Skeletal muscle satellite cell (primary cell): ENCODE data around the gene RER1.

Experiments used
- H3K27me3 ChIP-seq: 2 replicates; pipeline ENCODE4 v1.7.0; 2013; ENCODE audit warnings: low read length; ENCODE audit not compliant: control insufficient read depth, insufficient read depth
- H3K36me3 ChIP-seq: 2 replicates; pipeline ENCODE4 v1.7.0; 2013; ENCODE audit warnings: mild to moderate bottlenecking, control low read depth, low read length; ENCODE audit not compliant: insufficient read depth
- H3K4me1 ChIP-seq: 2 replicates; pipeline ENCODE4 v1.7.0; 2013; ENCODE audit warnings: low read length; ENCODE audit not compliant: control insufficient read depth, insufficient read depth
- H3K4me2 ChIP-seq: 2 replicates; pipeline ENCODE4 v1.7.0; 2013; ENCODE audit warnings: mild to moderate bottlenecking, low read length
- H3K4me3 ChIP-seq: 2 replicates; pipeline ENCODE4 v1.7.0; 2013; ENCODE audit warnings: low read length
- H3K9ac ChIP-seq: 2 replicates; pipeline ENCODE4 v1.7.0; 2013; ENCODE audit warnings: mild to moderate bottlenecking, low read depth, low read length, moderate library complexity
- H3K9me3 ChIP-seq: replicated peaks from 2 replicates; pipeline ENCODE4 v1.7.0; 2013; ENCODE audit warnings: mild to moderate bottlenecking, control low read depth, low read length

Gene RER1

GRCh38 chr1:2380816-2381591 is 10.6 kb upstream of the RER1 start:
- no peak overlapping the region for H3K4me3 ChIP-seq
- no peaks in the 10 kb centered on the region for H3K36me3 ChIP-seq
- H3K4me2 ChIP-seq = no peak overlapping the region
- H3K27me3 ChIP-seq = no peaks in the 10 kb centered on the region
- no peaks in the 10 kb centered on the region for H3K9me3 ChIP-seq
- H3K9ac ChIP-seq = no peak overlapping the region
- H3K4me1 ChIP-seq = no peaks in the 10 kb centered on the region

GRCh38 chr1:2381741-2382620 is 9.7 kb upstream of the RER1 start:
- Histone ChIP-seq H3K4me2 (no peak overlapping the region), H3K4me1 (no peaks in the 10 kb centered on the region), H3K36me3 (no peaks in the 10 kb centered on the region), H3K9ac (no peak overlapping the region), H3K4me3 (no peak overlapping the region), H3K9me3 (no peaks in the 10 kb centered on the region), H3K27me3 (no peaks in the 10 kb centered on the region)

GRCh38 chr1:2382621-2383361 is 8.8 kb upstream of the RER1 start:
- H3K9me3 ChIP-seq = no peaks in the 10 kb centered on the region
- H3K4me3 ChIP-seq = no peak overlapping the region
- no peak overlapping the region for H3K4me2 ChIP-seq
- no peak overlapping the region for H3K9ac ChIP-seq
- H3K27me3 ChIP-seq = no peaks in the 10 kb centered on the region
- no peaks in the 10 kb centered on the region for H3K4me1 ChIP-seq
- no peaks in the 10 kb centered on the region for H3K36me3 ChIP-seq

DNA sequence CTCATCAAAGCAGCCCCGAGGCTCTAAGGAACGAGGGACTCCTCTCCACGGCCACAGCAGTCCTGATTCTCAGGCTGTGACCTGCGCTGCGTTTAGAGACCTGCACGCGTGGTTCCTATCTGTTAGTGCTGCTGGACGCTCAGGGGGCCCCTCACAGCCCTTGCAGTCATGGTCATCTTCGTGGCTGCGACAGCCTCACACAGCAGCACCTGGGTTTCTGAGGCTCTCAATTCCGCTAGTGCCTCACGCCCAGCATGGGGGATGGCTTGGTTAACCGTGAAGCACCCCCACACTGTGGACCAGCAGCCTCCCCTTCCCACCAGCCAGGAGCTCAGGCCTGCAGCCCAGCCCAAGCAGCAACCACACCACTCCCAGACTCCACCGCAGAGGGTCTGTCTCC is 8.1 kb upstream of the RER1 start:
- no peak overlapping the region for H3K9ac ChIP-seq

GRCh38 chr1:2384130-2384860 is 7.3 kb upstream of the RER1 start:
- H3K4me3 ChIP-seq = no peak overlapping the region
- H3K9ac ChIP-seq = no peak overlapping the region
- H3K4me1 ChIP-seq = no peaks in the 10 kb centered on the region
- no peaks in the 10 kb centered on the region for H3K36me3 ChIP-seq
- H3K27me3 ChIP-seq = no peaks in the 10 kb centered on the region
- no peaks in the 10 kb centered on the region for H3K9me3 ChIP-seq
- H3K4me2 ChIP-seq = no peak overlapping the region

More for the DNA sequence above, 8.1 kb upstream of the RER1 start:
- Histone ChIP-seq H3K27me3 (no peaks in the 10 kb centered on the region), H3K4me2 (no peak overlapping the region), H3K4me1 (no peaks in the 10 kb centered on the region), H3K4me3 (no peak overlapping the region), H3K36me3 (no peaks in the 10 kb centered on the region), H3K9me3 (no peaks in the 10 kb centered on the region)

GRCh38 chr1:2384941-2385481 is 6.6 kb upstream of the RER1 start:
- Histone ChIP-seq H3K4me2 (no peak overlapping the region), H3K4me3 (no peak overlapping the region), H3K9ac (no peak overlapping the region), H3K36me3 (no peaks in the 10 kb centered on the region), H3K27me3 (no peaks in the 10 kb centered on the region), H3K9me3 (no peaks in the 10 kb centered on the region), H3K4me1 (no peaks in the 10 kb centered on the region)

DNA sequence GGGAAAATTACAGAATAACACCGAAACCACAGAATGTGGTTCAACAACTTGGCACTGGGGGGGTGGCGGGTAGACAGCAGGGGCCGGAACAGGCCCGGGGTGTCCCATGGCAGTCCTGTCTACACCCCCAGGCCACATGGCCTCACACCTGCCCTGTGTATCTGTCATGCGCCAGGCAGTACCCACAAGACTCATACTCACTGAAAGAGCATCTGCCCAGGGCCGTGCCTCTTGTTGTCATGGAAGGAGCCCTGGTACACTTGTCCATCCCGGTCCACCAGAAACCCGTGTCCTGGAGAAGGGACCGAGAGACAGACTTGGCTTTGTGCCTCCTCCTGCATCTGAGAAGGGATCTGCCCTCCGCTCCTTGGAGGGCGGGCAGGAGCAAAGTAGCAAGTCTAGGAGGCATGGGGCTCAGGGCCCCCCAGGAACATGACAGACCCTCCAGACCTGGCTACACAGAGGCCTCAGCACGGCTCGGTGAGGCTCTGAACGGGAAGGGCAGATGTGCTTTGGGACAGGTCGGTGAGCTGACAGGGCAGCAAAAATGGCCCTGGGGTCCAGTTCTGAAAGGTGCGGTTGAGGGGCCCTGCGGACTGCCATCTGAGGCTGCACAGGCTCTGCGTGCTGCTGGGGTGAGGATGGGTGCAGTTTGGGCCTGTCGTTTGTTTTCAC is 5.9 kb upstream of the RER1 start:
- Histone ChIP-seq H3K4me2 (no peak overlapping the region), H3K27me3 (no peaks in the 10 kb centered on the region), H3K9me3 (no peaks in the 10 kb centered on the region), H3K9ac (no peak overlapping the region), H3K36me3 (no peaks in the 10 kb centered on the region), H3K4me3 (no peak overlapping the region), H3K4me1 (peaks cover 5% of the 10 kb centered on the region)

- Histone ChIP-seq H3K9ac (no peak overlapping the region), H3K4me2 (no peak overlapping the region), H3K4me1 (peaks cover 5% of the 10 kb centered on the region), H3K36me3 (no peaks in the 10 kb centered on the region), H3K27me3 (no peaks in the 10 kb centered on the region), H3K4me3 (no peak overlapping the region), H3K9me3 (no peaks in the 10 kb centered on the region)
Observed at GRCh38 chr1:2386636-2387611, 4.7 kb upstream of the RER1 start.

DNA sequence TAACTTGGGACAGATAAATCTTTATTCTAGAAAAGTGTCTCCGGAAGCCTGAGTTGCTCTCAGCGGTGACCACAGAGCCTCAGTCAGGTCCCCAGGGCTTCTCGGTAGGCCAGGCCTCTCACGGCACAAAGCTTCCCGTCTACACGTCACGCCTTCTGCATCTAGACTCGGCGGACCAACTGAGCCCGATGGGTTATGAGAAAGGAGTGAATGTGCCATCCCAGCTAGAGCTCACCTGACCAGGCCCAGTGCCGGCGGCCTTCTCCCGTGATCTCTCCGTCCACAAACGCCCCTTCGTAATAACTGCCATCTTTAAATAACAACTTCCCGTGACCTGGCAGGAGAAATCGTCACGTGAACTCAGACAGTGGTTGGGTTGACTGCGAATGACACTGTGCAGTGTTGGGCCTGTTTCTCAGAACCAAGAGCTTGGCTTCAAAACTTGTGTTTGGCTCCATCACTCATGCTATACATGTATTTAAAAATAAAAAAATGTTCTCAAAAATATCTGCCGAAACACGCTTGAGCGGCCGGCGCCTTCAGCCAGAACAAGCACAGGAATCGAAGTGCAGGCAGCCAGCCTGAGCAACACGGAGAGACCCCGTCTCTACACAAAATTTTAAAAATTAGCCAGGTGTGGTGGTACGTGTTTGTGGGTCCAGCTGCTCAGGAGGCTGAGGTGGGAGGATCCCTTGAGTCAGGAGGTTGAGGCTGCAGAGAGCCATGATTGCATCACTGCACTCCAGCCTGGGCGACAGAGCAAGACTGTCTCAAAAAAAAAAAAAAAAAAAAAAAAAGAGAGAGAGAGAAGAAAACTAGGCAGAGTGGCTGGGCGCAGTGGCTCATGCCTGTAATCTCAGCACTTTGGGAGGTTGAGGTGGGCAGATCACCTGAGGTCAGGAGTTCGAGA is 3.4 kb upstream of the RER1 start:
- no peak overlapping the region for H3K9ac ChIP-seq
- no peak overlapping the region for H3K4me3 ChIP-seq

More for the DNA sequence above, 3.4 kb upstream of the RER1 start:
- H3K4me1 ChIP-seq = peaks cover 13% of the 10 kb centered on the region
- H3K36me3 ChIP-seq = peaks cover 5% of the 10 kb centered on the region
- no peak overlapping the region for H3K4me2 ChIP-seq
- H3K9me3 ChIP-seq = no peaks in the 10 kb centered on the region
- no peaks in the 10 kb centered on the region for H3K27me3 ChIP-seq
